GM19455 (cell line): ENCODE results near the gene TEX19.
"Not testable (repeated sequence)": the region's sequence is repeated elsewhere in the genome, so short reads cannot be mapped to it uniquely, and the experiment has no call there.

Source experiments
- ATAC-seq: cut with Tn5 transposase; IDR thresholded peaks from one replicate; pipeline ENCODE4 v1.9.1; 2021; ENCODE audit not compliant: unreplicated experiment

Gene TEX19

DNA sequence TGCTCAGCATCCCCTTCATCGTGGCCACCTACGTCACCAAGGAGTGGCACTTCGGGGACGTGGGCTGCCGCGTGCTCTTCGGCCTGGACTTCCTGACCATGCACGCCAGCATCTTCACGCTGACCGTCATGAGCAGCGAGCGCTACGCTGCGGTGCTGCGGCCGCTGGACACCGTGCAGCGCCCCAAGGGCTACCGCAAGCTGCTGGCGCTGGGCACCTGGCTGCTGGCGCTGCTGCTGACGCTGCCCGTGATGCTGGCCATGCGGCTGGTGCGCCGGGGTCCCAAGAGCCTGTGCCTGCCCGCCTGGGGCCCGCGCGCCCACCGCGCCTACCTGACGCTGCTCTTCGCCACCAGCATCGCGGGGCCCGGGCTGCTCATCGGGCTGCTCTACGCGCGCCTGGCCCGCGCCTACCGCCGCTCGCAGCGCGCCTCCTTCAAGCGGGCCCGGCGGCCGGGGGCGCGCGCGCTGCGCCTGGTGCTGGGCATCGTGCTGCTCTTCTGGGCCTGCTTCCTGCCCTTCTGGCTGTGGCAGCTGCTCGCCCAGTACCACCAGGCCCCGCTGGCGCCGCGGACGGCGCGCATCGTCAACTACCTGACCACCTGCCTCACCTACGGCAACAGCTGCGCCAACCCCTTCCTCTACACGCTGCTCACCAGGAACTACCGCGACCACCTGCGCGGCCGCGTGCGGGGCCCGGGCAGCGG is 15.7 kb downstream of the TEX19 start:
- no peak for ATAC-seq

DNA sequence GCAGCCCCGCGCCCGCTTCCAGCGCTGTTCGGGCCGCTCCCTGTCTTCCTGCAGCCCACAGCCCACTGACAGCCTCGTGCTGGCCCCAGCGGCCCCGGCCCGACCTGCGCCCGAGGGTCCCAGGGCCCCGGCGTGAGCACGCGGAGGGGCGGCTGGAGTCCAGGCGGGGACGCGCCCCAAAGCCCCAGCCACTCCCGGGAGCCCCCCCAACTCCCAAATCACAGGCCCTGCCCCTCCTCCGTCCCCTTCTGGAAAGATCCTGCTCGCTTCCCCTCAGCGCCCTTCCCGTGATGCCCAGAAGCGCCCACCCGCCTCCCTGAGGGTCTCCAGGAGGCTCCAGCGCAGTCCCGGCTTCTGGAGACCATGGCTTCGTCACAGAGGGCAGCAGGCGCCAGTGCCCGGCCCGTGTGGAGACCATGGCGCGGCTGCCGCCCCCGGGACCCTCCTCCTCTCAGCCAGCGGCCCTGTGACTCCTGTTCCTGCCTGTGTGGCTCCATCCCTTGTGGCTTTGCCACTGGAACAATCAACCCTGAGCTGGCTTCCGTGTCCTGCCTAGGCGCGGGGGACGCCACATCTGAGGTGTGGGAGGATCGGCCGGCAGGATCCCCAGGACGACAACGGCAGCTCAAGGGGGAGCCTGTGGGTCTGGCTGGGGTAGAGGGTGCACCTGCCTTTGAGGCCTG is 16.5 kb downstream of the TEX19 start:
- ATAC-seq: no peak

DNA sequence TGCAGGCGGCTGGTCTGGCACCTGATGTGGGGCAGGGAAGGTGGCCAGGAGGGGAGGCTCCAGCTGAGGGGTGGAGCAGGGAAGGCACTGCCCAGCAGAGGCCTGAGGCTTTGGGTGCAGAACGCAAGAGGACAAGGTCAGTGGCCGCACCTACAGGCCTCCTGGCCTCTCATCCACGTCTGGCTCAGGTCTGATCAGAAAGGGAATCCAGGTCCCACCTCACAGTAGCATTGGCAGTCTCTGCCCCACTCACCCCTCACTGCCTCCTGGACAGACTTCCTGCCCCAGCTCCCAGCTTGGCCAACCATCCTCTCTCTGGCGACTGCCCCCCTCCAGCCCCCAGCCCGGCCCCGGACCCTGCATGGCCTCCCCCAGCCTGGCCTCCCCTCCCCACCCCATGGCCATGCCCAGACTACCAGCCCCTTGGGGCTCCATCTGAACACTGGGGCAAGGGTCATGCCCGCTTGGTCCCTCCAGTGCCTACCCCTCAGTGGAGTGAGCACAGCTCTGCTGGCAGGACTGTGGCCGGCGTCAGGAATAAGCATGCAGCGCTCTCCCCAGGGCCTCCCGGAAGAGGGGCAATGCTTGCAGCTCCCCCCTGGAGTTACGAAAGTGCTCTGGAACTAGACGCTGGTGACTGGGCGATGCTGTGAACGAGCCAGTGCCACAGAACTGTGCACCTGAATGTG is 17.1 kb downstream of the TEX19 start:
- no peak for ATAC-seq

DNA sequence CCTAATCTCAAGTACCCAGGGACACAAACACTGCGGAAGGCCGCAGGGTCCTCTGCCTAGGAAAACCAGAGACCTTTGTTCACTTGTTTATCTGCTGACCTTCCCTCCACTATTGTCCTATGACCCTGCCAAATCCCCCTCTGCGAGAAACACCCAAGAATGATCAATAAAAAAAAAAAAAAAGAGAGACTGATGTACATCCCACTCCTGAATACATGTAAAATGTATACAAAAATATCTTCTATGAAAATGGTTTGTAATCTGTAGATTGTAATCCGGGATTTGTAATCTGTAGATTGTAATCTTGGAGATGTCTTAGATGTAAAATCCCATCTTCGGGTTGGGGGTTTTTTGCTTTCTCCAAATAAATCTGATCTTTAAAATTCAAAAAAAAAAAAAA is 18.2 kb downstream of the TEX19 start:
- not testable (repeated sequence) for ATAC-seq

DNA sequence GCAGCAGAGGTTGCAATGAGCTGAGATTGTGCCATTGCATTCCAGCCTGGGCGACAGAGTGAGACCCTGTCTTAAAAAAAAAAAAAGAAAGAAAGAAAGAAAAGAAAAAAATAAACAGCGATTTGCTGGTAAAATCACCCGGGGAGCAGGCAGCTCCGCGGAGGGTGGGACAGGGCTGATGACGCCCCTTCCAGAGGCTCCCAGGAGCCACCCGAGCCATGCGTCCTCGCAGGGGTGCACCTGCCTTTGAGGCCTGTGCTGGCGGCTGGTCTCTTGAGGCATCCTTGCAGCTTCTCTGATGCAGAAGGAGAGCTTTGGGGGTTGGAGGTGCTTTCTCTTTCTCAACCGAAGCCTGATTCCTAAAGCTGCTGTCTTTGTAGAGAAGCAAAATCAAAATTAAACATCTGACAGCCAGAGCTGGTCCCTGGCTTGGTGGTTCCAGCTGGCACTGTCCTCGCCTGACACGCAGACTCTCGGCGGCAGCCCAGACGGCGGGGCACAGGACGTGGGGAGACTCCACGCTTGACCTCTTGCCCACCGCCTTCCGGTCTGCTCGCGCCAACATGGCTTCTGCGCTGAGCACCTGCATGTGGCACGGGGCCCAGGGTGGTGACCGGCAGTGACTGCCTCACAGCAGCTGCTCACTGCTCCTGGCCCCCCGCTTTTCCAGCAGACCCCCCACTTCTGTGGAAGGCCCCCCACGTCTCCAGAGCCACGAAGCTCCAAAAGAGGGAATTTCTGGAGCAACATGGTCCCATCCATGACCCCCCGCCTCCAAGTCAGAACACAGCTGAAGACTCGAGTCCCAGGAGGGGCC is 19.1 kb downstream of the TEX19 start:
- no peak for ATAC-seq

DNA sequence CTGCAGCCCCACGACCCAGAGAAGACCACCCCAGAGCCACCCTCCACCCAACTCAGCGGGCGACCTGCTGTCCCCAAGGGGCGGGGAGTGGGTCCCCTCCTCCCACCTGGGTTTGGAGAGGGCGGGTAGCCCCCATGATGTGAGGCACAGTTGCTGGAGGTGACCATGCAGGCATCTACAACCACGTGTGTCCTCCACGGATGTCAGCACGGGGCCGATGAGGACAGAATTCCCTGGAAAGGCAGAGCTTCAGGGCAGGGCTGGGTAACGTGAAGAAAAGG is 19.6 kb downstream of the TEX19 start:
- ATAC-seq: no peak

DNA sequence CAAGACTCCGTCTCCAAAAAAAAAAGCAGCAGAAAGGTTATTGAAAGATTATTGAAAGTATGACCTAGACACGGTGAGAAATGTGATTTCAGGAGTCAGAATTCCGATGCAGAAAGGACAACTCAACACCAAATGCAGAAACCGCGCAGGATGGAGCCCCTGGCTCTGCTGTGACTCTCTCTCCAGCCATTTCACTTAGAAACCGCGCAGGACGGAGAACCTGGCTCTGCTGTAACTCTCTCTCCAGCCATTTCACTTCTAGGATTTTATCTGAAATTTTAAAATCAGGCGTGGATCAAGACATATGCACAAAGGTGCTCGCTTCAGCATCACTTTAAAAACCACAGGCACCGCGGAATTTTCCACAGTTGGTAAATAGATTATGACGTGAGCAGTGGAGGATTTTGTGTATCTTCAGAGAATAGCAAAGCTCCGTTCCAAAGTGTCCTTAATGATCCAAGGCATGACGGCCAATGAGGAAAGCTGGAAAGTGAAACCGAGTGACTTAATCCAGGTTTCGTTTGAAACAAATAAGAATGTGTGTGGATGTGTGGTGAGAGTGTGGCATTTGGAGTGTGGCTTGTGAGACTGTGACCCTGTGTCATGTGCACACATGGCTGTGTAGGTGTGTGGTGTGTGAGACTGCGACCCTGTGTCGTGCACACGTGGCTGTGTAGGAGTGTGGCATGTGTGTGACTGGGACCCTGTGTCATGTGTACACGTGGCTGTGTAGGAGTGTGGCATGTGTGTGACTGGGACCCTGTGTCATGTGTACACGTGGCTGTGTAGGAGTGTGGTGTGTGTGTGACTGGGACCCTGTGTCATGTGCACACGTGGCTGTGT is 22.0 kb downstream of the TEX19 start:
- ATAC-seq: no peak

DNA sequence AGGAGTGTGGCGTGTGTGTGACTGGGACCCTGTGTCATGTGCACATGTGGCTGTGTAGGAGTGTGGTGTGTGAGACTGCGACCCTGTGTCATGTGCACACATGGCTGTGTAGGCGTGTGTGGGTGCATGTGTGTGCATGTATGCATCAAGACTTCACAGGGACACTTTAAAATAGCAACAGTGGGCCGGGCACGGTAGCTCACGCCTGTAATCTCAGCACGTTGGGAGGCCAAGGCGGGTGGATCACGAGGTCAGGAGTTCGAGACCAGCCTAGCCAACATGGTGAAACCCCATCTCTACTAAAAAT is 22.6 kb downstream of the TEX19 start:
- not testable (repeated sequence) for ATAC-seq

DNA sequence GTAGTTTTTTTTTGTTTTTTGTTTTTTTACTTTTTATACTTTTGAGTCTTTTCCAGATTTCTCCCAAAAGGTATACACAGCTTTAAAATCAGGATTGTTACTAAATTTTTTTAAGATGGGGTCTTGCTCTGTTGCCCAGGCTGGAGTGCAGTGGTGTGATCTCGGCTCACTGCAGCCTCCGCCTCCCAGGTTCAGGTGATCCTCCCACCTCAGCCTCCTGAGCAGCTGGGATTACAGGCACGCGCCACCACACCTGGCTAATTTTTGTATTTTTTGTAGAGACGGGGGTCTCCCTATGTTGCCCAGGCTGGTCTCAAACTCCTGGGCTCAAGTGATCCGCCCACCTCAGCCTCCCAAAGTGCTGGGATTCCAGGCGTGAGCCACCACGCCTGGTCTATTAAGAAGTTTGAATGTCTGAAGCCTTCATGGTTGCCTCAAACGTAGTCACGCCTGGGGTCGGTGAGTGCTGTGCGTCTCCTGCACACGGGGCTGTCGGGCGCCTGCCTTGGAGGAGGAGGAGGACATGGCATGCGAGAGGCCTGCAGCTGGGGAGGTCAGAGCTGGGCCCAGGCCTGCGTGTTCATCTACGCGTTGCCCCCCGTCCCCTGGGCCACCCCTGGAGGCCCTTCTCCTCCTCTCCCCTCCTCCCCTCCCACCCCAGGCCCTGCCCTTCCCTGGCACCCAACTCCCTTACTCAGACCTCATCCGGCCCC is 23.3 kb downstream of the TEX19 start:
- not testable (repeated sequence) for ATAC-seq

DNA sequence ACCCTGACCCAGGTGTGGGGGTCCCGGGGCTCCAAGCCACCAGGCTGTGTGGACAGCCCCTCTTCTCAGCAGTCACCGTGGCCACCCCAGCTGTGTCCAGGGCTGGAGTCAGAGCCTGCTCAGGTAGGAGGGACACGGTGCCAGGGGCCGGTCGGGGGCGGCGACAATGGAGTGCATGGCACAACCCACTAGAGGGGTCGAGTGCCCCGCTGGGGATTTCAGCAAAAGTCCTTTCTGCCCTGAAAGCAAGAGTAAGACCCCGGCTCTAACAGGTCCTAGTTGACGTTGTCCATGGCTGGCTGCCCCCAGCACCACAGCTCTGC is 23.8 kb downstream of the TEX19 start:
- ATAC-seq: no peak

DNA sequence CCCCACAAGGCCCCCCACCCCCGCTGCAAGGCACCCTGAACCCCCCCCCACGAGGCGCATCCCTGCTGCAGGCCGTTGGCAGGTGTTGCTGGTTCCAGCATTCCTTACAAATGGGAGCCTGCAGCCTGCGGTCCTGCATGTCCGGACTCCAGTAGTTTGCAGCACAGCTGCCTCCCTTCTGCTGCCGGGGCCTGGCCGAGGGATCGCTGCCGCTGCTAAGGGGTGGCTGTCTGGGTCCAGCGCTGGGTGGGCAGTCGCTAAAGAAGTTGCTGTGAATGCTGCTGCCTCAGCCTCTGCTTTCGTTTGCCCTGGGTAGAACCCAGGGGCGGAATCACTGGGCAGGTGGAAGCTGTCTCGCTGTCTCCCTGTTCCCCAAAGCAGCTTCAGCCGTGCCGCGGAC is 24.4 kb downstream of the TEX19 start:
- ATAC-seq: no peak

DNA sequence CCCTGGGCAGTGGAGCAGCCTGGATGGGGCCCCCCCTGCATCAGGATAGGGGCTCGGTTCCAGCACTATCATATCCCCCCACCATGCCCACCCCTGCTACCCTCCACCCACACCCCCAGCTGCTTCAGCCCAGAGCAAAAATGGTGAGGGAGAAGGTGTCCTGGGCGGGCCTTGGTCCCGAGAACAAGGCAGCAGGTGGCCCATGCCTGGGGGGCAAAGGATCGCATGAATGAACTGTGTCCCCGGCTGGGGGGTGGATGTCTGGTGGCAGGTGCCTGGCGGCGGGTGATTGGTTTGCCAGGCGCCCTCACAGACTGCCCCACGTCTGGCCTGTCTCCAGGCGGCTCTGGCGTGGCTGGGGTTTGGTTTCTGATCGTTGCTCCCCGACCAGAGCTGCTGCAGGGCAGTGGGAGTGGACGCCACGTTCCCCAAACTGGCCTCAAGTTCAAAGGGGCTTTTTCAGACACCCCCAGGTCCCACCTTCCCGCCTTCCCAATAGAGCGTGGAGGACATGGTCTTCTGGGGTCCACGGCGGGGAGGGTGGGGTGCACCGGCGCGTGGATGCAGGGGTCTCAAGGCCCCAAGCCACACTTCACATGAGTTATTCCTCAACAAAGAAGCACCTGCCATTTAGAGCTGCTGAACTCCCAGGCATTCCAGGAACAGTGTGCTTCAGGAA is 25.1 kb downstream of the TEX19 start:
- ATAC-seq: no peak

DNA sequence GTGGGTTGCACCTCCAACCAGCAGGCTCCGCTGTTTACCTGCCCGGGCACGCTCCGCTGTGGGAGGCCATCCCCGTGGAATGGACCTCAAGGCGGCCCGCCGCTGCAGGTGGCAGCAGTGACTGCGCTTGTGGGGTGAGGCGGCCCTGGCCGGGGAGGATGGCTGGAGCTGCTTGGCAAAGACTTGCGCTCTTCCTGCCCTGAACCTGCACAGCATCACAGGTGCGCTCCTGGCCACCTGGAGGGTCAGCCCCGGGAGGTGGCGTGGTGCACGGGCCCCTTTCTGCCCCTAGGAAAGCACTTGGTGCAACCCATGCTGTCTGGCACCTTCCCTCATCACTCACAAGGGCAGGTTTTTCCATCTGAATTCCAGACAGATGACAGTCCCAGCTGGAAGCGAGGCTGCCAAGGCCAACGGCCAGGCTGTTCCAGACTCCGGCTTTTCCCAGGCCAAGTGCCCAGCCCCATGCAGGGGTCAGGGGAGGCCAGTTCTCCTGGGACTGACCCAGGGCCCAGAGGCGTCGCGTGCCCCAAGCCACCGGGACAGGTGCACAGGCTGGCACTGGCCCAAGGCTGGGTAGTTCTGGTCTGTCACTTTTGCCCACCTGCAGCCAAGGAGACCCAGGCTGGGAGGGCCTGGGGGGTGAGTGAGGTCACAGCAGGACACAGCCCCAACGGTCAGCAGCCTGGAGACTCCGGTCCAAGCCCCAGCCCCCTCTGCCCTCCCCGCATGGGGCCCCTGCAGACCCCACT is 25.9 kb downstream of the TEX19 start:
- ATAC-seq: no peak

DNA sequence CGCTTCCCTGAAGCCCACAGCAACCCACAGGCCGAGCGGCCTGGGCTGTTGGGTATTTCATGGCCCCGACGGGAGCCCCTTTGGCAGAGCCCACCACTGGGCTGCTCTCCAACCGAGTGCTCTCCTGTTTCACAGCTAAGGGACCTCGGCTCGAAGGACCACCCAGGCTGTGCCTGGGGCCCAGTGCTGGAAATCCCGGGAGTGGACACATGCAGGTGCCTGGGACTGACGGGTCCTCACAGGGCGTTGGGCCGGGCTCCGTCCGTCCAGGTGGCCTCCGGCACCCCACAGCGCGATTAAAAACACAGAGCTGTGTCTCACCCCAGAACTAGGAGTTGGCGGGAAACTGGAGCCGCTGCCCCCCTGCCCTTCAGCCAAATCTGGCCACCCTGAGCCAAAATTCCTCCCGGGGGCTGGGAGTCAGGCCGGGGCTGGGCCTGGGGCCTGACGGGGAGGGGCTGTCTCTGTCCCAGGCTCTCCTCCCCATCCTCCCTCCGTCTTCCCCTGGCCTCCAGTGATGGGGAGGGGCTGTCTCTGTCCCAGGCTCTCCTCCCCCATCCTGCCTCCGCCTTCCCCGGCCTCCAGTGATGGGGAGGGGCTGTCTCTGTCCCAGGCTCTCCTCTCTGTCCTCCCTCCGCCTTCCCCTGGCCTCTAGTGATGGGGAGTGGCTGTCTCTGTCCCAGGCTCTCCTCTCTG is 26.7 kb downstream of the TEX19 start:
- ATAC-seq: no peak

DNA sequence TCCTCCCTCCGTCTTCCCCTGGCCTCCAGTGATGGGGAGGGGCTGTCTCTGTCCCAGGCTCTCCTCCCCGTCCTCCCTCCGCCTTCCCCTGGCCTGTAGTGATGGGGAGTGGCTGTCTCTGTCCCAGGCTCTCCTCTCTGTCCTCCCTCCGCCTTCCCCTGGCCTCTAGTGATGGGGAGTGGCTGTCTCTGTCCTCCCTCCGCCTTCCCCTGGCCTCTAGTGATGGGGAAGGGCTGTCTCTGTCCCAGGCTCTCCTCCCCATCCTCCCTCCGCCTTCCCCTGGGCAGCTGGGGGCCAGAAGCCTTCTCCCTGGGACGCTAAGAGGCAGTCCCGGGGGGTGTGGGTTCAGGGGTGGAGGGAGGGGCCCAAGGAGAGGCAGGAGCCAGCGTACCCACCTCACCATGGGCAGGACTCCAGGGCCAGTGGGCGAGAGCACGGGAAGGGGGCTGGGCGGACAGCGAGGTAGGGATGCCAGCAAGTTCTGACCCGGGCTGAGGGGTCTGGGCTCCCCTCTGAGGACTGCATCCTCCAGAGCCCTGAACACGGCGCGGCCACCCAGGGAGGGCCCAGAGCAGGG is 27.3 kb downstream of the TEX19 start:
- no peak for ATAC-seq

DNA sequence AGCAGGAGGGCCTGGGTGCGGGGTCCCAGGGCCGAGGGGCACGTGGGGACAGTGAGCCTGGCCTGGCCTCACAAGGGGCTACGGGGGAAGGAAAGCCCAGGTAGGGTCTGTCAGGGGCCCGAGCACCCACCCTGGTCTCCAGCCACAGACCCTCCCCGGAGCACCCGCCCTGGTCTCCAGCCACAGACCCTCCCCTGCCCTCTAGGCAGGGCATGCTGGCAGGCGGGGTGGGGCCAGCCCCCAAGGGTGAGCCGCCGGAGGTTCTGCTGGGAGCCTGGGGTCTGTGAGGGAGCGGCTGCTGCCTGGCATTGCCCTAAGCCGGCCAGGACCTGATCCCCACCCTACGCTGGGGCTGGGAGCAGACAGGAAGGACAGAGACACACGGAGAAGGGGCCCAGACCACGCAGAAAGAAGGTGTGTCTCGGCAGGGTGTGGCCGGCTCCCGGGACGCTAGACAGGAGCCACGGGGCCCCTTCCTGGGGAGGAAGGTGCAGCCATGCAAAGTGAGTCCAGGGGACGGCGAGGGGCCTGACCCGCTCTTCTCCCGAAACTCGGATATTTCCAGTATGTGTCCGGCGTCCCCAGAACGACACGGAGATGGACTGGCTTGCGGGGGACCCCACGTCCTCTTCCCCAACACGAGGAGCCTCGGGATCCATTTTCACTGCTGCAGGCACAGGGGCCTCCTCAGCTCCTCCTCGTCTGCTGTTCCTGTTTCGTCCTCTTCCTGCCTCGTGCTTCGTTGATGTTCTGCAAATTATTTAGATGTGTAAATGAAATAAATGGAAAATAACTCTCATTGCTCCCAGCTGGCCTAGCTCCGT is 28.0 kb downstream of the TEX19 start:
- ATAC-seq: no peak

DNA sequence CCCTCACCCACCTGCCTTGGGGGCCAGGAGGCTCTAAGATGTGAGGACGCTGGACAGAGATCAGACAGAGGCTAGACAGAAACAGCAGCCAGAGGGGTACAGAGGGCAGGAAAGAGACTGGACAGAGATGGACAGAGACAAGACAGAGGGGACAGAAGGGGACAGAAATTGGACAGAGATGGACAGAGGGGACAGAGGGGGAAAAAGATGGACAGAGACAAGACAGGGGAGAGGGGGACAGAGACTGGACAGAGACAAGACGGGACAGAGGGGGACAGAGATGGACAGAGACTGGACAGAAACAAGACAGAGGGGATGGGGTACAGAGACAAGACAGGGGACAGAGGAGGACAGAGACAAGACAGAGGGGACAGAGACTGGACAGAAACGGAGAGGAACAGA is 28.7 kb downstream of the TEX19 start:
- no peak for ATAC-seq
